ENCODE data around the gene TMEM69.

- TF ChIP-seq, protein P1, sequence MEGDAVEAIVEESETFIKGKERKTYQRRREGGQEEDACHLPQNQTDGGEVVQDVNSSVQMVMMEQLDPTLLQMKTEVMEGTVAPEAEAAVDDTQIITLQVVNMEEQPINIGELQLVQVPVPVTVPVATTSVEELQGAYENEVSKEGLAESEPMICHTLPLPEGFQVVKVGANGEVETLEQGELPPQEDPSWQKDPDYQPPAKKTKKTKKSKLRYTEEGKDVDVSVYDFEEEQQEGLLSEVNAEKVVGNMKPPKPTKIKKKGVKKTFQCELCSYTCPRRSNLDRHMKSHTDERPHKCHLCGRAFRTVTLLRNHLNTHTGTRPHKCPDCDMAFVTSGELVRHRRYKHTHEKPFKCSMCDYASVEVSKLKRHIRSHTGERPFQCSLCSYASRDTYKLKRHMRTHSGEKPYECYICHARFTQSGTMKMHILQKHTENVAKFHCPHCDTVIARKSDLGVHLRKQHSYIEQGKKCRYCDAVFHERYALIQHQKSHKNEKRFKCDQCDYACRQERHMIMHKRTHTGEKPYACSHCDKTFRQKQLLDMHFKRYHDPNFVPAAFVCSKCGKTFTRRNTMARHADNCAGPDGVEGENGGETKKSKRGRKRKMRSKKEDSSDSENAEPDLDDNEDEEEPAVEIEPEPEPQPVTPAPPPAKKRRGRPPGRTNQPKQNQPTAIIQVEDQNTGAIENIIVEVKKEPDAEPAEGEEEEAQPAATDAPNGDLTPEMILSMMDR (IDR thresholded peaks at IDR 0.05; ENCODE audit: low read length), result no peak
- TF ChIP-seq EZH2 (IDR thresholded peaks at IDR 0.05; ENCODE audit: borderline replicate concordance, low read length), result no peak
Measured at GRCh38 chr1:45687754-45688740, at the start of gene TMEM69.
